ENCODE measurements around the gene BRI3. TPM values are rescaled to one million over a fixed set of nuclear protein-coding genes. Genes with fewer than 3 reads are reported as not detected.
A peak's percentile ranks its signal among the peaks of the same experiment; 100 is the strongest.

The BRI3 gene
- total and polyA plus RNA-seq, 2 of the 13 experiments (the other 11 are each of a cell fraction or from before 2014, with no cell fraction given): 54.0 to 103 TPM

- peaks cover 49% of the 10 kb centered on the region for H3K79me2 ChIP-seq (ENCODE audit: insufficient read depth, low read length)
- H3K9ac ChIP-seq (ENCODE audit: insufficient read depth, low read depth, low read length): no peak overlapping the region
- intact Hi-C loops (cut with micrococcal nuclease; ENCODE audit: unreplicated experiment): no loop called here
- ChIA-PET POLR2A (interaction anchor here (0.9 kb wide), 1 partner anchor 72 kb away, joined by 3 read pairs; no protein-coding TSS in a partner anchor), CTCF (ENCODE audit: low intra/inter-chr PET ratio, low total read pairs) (no interaction called here)
- peak; percentile 1 for TF ChIP-seq AGO2 (optimal IDR thresholded peaks at IDR 0.05; ENCODE audit: low read depth, low read length)
- TF ChIP-seq AKNA (CRISPR knock-in tag; IDR thresholded peaks at IDR 0.05; ENCODE audit: borderline replicate concordance): no peak
- TF ChIP-seq HNRNPL (IDR thresholded peaks at IDR 0.05; ENCODE audit: low read depth, low read length): no peak
- peak; percentile 77 for TF ChIP-seq CEBPG (CRISPR knock-in tag; IDR thresholded peaks at IDR 0.05)
- peak; percentile 97 for TF ChIP-seq ZNF281 (CRISPR knock-in tag; IDR thresholded peaks at IDR 0.05; ENCODE audit: borderline replicate concordance)
- peak; percentile 96 for TF ChIP-seq ZBTB33 (CRISPR knock-in tag; IDR thresholded peaks at IDR 0.05)
- TF ChIP-seq FOSL2 (CRISPR knock-in tag; IDR thresholded peaks at IDR 0.05): peak; percentile 61
- TF ChIP-seq MAZ (IDR thresholded peaks at IDR 0.05; ENCODE audit: borderline replicate concordance, low read depth, low read length): no peak
- 0 out of 2 replicates have a peak, but pooled peaks have one; percentile 31 for TF ChIP-seq MAZ (CRISPR knock-in tag; IDR thresholded peaks at IDR 0.05; ENCODE audit: low read depth)
- no peak for TF ChIP-seq ZFP62 (CRISPR knock-in tag; IDR thresholded peaks at IDR 0.05)
- TF ChIP-seq CEBPB (IDR thresholded peaks at IDR 0.05; ENCODE audit: borderline replicate concordance, low read depth, low read length): peak; percentile 86
- TF ChIP-seq ZNF503 (CRISPR knock-in tag; IDR thresholded peaks at IDR 0.05): no peak
- TF ChIP-seq MYC (CRISPR knock-in tag; IDR thresholded peaks at IDR 0.05; ENCODE audit: borderline replicate concordance): peak; percentile 29; the same call in 1 of the 2 replicates
- peak; percentile 5 for ATAC-seq
- H3K4me1 ChIP-seq (ENCODE audit: insufficient read depth, low read length): peaks cover 73% of the 10 kb centered on the region
- no peak overlapping the region for H2AFZ ChIP-seq (ENCODE audit: low read length)
- BruUV-seq (replicated peaks): no TSS peak
- in situ Hi-C loops (cut with HindIII; ENCODE audit: extremely low pct_ligation_motif_present, low pct_unique_long_range_greater_than_20kb): no loop called here
- no peaks in the 10 kb centered on the region for H3K27me3 ChIP-seq (ENCODE audit: control insufficient read depth in 1 of 2, insufficient read depth in 2 of 2, low read length in 2 of 2)
- no peak overlapping the region; a peak in 1 of 6 replicates for H3K4me3 ChIP-seq (replicated peaks in 1 of 3; ENCODE audit: insufficient read depth in 1 of 3, low read depth in 2 of 3, low read length in 3 of 3)
- 75% methylated on average over 6 of the region's 14 CpGs for WGBS (ENCODE audit: low lambda C conversion rate)
- H3K4me2 ChIP-seq (ENCODE audit: low read depth, low read length): no peak overlapping the region
- peaks cover 6 to 14% of the 10 kb centered on the region in 2 experiments; a peak in 3 of 5 replicates for H3K36me3 ChIP-seq (replicated peaks in 1 of 2; ENCODE audit: control insufficient read depth in 1 of 2, insufficient read depth in 2 of 2, low read length in 2 of 2)
- peaks cover 37% of the 10 kb centered on the region; the same call in 1 of the 2 replicates for H4K20me1 ChIP-seq (ENCODE audit: insufficient read depth, low read length)
- H3K9me3 ChIP-seq (ENCODE audit: low read length): no peaks in the 10 kb centered on the region
- peak; percentile 30 for DNase-seq (ENCODE audit: low spot score)
- peak overlapping the region; percentile 9 for H3K27ac ChIP-seq (ENCODE audit: extremely low read length, insufficient read depth, low read length)
- FAIRE-seq: no peak
Observed at GRCh38 chr7:98286093-98286539, 4.6 kb downstream of the BRI3 start.
